Measurements from ENCODE around the gene ZCCHC2.

ZCCHC2 gene

DNA sequence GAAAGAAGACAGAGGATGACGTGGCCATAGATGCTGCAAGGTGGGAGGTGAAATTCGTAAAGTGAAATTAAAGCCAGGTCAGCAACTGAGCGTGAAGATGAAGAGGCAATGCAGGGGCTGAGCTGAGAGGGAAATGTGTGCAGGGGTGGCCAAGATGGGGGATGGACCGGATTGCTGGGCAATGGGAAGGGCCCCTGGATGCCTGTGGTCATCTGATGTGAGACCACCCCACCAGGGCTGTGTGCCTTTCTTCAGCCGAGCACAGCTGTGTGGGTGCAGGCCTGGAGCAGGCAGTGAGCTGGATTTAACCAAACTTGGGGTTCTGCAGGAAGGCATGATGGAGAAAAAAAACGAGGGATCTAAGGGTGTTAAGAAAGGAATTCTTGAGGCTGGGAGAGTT lies 80.4 kb downstream of the ZCCHC2 start:
- Histone ChIP-seq H3K4me2 (ENCODE audit: low read depth, low read length, poor library complexity, severe bottlenecking) (no peak overlapping the region), H3F3A (ENCODE audit: insufficient read depth) (no peaks in the 10 kb centered on the region), H2AFZ (ENCODE audit: low read depth, low read length, severe bottlenecking) (no peak overlapping the region), H3K27me3 (ENCODE audit: low read length) (no peaks in the 10 kb centered on the region), H4K20me1 (ENCODE audit: low read depth, low read length) (no peaks in the 10 kb centered on the region), H3K36me3 (ENCODE audit: low read length) (no peaks in the 10 kb centered on the region), H3K9ac (ENCODE audit: low read length) (no peak overlapping the region), H3K9me3 (ENCODE audit: insufficient read depth, low read length) (no peaks in the 10 kb centered on the region), H3K27ac (ENCODE audit: low read depth, low read length) (no peak overlapping the region), H3K9me2 (replicated peaks; ENCODE audit: insufficient read depth, low read length) (no peaks in the 10 kb centered on the region), H3K4me3 (ENCODE audit: insufficient read depth, low read length, poor library complexity, severe bottlenecking) (no peak overlapping the region), H3K79me2 (ENCODE audit: insufficient read depth, low read length) (no peaks in the 10 kb centered on the region)
- no peak for TF ChIP-seq EZH2phosphoT487 (conservative IDR thresholded peaks at IDR 0.05; ENCODE audit: low read length)
- no peak for TF ChIP-seq CTCF (IDR thresholded peaks at IDR 0.05; ENCODE audit: insufficient read depth, low read length, poor library complexity, severe bottlenecking)

- Histone ChIP-seq H3K4me3 (ENCODE audit: insufficient read depth, low read length, poor library complexity, severe bottlenecking) (no peak overlapping the region), H3K9ac (ENCODE audit: low read length) (no peak overlapping the region), H3K4me2 (ENCODE audit: low read depth, low read length, poor library complexity, severe bottlenecking) (no peak overlapping the region), H2AFZ (ENCODE audit: low read depth, low read length, severe bottlenecking) (no peak overlapping the region), H3F3A (ENCODE audit: insufficient read depth) (no peaks in the 10 kb centered on the region), H3K9me3 (ENCODE audit: insufficient read depth, low read length) (no peaks in the 10 kb centered on the region), H3K36me3 (ENCODE audit: low read length) (no peaks in the 10 kb centered on the region), H3K27me3 (ENCODE audit: low read length) (no peaks in the 10 kb centered on the region), H4K20me1 (ENCODE audit: low read depth, low read length) (no peaks in the 10 kb centered on the region), H3K27ac (ENCODE audit: low read depth, low read length) (no peak overlapping the region), H3K9me2 (replicated peaks; ENCODE audit: insufficient read depth, low read length) (no peaks in the 10 kb centered on the region), H3K79me2 (ENCODE audit: insufficient read depth, low read length) (no peaks in the 10 kb centered on the region)
- no peak for TF ChIP-seq EZH2phosphoT487 (conservative IDR thresholded peaks at IDR 0.05; ENCODE audit: low read length)
- TF ChIP-seq CTCF (IDR thresholded peaks at IDR 0.05; ENCODE audit: insufficient read depth, low read length, poor library complexity, severe bottlenecking), result no peak
Observed at GRCh38 chr18:62603979-62604378, 81.2 kb downstream of the ZCCHC2 start.

DNA sequence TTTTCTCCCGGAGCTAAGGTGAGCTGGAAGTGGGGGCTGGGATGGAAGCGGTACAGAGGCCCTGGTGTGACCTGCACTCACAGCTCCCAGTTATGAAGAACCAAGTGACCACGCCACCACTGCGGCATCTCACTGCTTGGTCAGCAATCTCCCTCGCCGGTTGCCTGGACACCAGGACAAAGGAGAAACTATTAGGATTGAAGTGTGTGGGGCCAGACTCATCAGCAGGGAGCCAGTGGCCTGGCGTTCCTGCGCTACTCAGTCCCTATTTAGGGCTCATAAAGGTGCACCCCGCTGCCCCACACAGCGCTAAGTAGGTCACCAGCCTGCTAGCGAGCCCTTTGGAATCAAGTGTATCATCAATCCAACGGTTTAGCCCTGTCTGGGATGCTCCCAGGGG lies 82.9 kb downstream of the ZCCHC2 start:
- H3K4me3 ChIP-seq (ENCODE audit: insufficient read depth, low read length, poor library complexity, severe bottlenecking), result no peak overlapping the region
- H3K27ac ChIP-seq (ENCODE audit: low read depth, low read length), result no peak overlapping the region
- no peak for TF ChIP-seq EZH2phosphoT487 (conservative IDR thresholded peaks at IDR 0.05; ENCODE audit: low read length)
- no peak for TF ChIP-seq CTCF (IDR thresholded peaks at IDR 0.05; ENCODE audit: insufficient read depth, low read length, poor library complexity, severe bottlenecking)
- no peaks in the 10 kb centered on the region for H4K20me1 ChIP-seq (ENCODE audit: low read depth, low read length)
- H3K9me2 ChIP-seq (replicated peaks; ENCODE audit: insufficient read depth, low read length), result no peaks in the 10 kb centered on the region
- H3K9ac ChIP-seq (ENCODE audit: low read length), result no peak overlapping the region
- H3K27me3 ChIP-seq (ENCODE audit: low read length), result no peaks in the 10 kb centered on the region
- H3K4me2 ChIP-seq (ENCODE audit: low read depth, low read length, poor library complexity, severe bottlenecking), result no peak overlapping the region
- H3K36me3 ChIP-seq (ENCODE audit: low read length), result no peaks in the 10 kb centered on the region
- no peak overlapping the region for H2AFZ ChIP-seq (ENCODE audit: low read depth, low read length, severe bottlenecking)
- no peaks in the 10 kb centered on the region for H3K9me3 ChIP-seq (ENCODE audit: insufficient read depth, low read length)
- H3K79me2 ChIP-seq (ENCODE audit: insufficient read depth, low read length), result no peaks in the 10 kb centered on the region
- H3F3A ChIP-seq (ENCODE audit: insufficient read depth), result no peaks in the 10 kb centered on the region

GRCh38 chr18:62606106-62606505 lies 83.3 kb downstream of the ZCCHC2 start:
- TF ChIP-seq EZH2phosphoT487 (conservative IDR thresholded peaks at IDR 0.05; ENCODE audit: low read length), result no peak
- TF ChIP-seq CTCF (IDR thresholded peaks at IDR 0.05; ENCODE audit: insufficient read depth, low read length, poor library complexity, severe bottlenecking), result no peak
- Histone ChIP-seq H2AFZ (ENCODE audit: low read depth, low read length, severe bottlenecking) (no peak overlapping the region), H3F3A (ENCODE audit: insufficient read depth) (no peaks in the 10 kb centered on the region), H3K27me3 (ENCODE audit: low read length) (no peaks in the 10 kb centered on the region), H3K9ac (ENCODE audit: low read length) (no peak overlapping the region), H3K9me3 (ENCODE audit: insufficient read depth, low read length) (no peaks in the 10 kb centered on the region), H3K4me3 (ENCODE audit: insufficient read depth, low read length, poor library complexity, severe bottlenecking) (no peak overlapping the region), H3K9me2 (replicated peaks; ENCODE audit: insufficient read depth, low read length) (no peaks in the 10 kb centered on the region), H4K20me1 (ENCODE audit: low read depth, low read length) (no peaks in the 10 kb centered on the region), H3K4me2 (ENCODE audit: low read depth, low read length, poor library complexity, severe bottlenecking) (no peak overlapping the region), H3K36me3 (ENCODE audit: low read length) (no peaks in the 10 kb centered on the region), H3K27ac (ENCODE audit: low read depth, low read length) (no peak overlapping the region), H3K79me2 (ENCODE audit: insufficient read depth, low read length) (no peaks in the 10 kb centered on the region)

Data from SU-DHL-6 (cell line).